A549 treated with AZD9567 at 1 μM for 4 hours (cell line): ENCODE data around the gene GPR12. TPM values are rescaled to one million over a fixed set of nuclear protein-coding genes. Genes with fewer than 3 reads are reported as not detected.

Experiments used
- total RNA-seq: library from RNA; stranded (reverse); fragments of 200-300 nt; extraction: Qiagen RNA extraction; gene quantifications from 5 replicates; pipeline ENCODE4 v1.2.3, GENCODE V29; 2022; ENCODE audit not compliant: insufficient read depth

The GPR12 gene
- not detected in 5 replicates for total RNA-seq

DNA sequence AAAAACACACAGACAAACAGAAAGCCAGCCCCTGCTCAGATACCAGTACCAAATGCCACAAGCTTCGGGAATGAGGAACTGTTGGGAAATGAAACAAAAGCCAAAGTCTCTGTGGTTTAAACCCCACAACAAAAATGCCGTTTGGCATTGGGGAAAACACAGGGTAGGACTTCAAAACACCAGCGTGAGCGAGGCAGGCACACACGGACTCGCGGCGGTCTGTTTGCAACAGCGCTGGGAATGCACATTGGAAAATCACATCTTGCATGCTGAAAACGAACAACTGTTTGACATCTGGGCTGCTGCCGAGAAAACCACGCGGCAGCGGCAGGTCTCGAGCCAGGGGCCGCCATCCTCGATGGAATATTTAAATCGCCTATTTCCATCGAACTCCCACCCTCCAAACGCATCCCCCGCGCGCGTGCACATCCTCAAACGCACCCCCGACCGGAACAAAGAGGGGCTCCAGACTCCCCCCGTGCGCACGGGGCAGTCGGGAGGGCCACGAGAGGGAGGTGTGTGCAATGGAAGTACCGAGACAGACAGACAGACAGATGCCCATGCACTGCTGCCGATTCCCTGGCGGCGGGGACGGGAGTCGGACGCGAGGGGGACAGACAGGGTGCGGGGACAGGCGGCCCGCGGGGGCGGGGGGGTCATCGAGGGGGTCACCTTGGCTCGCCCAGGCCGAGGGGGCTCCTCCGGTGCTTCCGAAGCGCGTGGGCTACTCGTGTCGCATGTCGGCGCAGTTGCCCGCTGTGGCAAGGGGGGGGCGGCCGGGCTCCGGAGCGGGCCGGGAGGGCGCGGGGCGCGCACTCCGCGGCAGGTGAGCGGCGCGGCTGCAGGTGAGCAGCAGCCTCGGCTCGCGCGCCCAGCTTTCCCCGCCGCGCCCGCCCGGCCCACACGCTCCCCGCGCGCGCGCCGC, at the start of gene GPR12:
Gene GPR12, minus strand, starts transcription at position 880 of the 925 bp plus-strand sequence. CDS start 959 bp downstream, outside the sequence.

Other genes starting within 250 kb of the GPR12 start
- gene WASF3, start 203.1 kb downstream of the GPR12 start, total RNA-seq = 0.11 to 0.13 TPM (median 0.12 TPM) in 4 of 5 replicates, not detected in the other